GM19025 (cell line): ENCODE results near the gene SLC1A7.

ENCODE experiments used
- ATAC-seq: cut with Tn5 transposase; IDR thresholded peaks from one replicate; pipeline ENCODE4 v1.9.1; 2021; ENCODE audit warnings: mild to moderate bottlenecking, low read depth, moderate library complexity; ENCODE audit not compliant: unreplicated experiment

SLC1A7 gene

DNA sequence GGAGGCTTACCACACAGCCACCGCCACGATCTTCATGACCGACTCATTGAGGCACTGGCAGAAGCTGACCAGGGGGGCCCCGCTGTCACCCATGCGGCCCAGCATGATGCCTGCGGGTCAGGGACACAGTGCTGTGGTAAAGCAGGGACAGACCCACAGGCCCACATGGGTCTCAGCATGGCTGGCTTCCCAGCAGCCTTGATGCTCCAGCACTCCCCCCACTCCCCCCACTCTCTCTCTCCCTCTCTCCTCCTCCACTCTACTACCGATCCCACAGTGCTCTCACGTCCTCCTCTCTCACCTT, 49.0 kb downstream of the SLC1A7 start:
- ATAC-seq = no peak

DNA sequence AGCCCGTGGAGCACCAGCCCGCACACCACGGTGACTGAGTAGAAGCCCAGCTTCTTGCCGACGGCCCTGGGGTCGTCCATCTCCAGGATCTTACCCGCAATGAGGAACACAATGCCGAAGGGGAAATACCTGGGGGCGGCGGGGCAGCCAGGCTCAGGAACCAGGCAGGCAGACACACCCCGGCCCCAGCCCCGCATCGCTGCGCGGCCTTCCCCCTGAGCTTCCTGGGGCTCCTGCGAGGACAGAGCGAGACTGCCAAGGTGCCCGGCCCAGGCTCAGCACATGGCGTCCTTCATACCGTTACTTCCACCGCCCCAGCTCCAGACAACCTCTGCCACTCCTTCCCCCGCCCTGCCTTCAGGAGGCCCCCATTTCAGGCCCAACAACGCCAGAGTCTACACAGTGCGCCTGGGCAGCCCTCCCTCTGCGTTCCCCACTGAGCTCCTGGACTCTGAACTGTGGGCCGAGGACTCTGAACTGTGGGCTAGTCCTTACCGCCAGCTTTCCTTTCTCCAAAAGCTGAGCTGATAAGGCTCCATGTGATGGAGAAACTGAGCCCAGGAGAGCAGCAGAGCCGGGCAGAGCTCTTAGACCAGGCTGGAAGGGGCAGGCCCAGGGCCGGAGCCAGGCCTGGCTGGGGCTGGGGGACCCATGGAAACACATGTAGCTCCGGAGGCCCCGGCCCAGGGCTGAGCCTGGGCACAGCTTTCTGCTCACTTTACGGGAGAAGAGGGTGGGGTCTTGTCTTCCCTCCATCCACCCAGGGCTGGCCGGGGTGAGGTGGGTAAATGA, 49.6 kb downstream of the SLC1A7 start:
- ATAC-seq = no peak

DNA sequence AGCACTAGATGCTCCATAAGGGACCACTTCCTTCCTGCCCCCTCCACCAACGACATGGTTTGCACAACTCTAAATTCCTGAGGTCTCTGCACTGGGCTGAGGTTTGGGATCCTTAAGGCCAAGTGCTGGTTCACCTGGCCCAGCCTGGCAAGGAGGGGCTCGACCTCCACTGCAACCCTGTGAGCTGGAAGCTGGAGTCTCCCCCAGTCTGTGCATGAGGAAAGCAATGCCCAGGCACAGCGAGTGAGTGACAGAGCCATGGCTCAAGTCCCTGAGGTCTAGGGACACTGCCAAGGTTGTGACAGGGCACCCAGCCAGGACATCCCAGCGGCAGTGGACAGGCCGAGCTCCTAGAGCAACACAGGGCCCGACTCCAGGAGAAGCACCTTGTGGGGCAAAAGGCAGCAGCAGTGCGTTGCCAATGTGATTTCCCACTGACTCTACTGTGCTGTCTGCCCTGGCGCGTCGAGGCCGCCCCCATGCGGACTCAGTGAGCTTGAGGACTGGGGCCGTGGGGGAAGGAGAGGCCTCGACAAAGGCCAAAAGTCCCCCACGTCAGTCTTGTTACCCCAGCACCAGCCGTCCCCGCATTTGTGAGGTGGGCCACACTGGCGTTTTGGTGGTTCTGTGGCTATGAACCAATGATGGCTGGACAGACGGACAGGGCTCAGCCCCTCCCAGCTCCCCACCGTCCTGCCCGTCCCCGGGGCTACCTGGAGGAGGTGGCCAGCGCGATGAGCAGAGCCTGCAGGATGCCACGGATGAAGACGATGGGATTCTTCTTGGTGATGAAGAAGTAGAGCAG, 50.4 kb downstream of the SLC1A7 start:
- no peak for ATAC-seq

DNA sequence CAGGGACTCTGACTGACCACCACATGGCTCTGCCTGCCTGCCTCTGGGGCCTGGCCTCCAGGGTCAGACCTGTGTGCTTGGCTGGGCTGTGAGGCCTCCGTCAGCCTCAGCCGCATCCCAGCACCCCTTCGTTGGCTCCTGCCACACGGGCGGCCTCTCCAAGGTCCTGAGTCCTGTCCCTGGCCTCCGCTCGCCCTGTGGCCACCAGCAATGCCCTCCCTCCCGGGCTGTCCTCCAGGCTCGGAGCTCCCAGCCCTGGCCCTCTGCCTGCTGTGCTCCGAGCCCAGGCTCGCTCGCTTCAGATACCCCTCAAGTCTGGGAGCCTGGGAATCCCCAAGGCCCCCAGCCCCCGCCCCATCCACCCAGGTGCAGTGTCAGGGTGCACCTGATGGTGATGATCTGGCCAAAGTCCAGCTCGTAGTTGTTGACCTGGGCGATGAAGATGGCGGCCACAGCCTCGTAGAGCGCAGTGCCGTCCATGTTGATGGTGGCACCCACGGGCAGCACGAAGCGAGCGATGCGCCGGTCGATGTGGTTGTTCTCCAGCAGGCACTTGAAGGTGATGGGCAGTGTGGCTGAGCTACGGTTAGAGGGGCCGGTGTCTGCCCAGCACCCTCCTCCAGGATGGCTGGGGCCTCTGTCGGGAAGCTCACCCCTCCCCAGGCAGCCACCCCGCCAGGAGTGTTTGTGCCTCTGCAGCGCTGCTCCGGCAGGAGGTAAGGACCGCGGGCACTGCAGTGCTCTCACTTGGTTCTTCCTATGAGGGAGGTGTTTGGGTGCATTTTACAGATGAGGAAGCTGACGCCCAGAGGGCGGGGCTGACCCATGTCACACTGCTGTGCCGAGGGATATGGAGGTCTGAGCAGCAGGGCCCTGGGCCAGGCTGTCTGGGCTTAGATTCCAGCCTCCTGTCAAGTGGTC, 52.0 kb downstream of the SLC1A7 start:
- no peak for ATAC-seq

DNA sequence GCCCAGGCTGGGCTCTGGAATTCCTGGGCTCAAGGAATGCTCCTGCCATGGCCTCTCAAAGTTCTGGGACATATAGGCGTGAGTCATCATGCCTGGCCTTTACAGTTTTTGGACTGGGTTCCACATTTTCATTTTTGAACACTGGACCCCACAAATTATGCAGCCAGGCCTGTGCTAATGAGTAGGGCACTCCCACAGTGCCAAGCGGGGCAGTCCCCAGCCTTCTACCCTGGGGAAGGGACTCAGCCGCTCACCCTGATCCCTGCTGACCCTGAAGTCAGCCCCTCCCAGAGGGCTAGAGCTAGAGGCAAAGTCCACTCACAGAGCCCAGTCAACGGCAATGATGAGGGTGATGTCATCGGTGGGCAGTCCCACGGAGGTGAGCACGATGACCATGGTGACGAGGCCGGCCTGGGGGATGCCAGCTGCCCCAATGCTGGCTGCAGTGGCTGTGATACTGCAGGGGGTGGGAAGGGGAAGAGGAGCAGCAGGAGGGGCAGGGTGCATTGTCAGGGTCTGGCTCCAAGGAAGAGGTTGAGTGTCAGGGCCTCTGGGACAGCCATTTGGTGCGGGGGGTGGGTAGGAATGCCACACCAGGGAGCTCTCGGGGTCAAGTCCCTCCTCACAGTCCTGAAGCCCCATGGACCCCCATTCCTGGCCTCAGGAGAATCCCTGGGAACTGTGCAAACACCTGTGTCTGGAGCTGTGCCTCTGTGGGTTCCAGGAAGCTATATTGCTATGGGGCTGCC, 52.8 kb downstream of the SLC1A7 start:
- ATAC-seq = no peak

DNA sequence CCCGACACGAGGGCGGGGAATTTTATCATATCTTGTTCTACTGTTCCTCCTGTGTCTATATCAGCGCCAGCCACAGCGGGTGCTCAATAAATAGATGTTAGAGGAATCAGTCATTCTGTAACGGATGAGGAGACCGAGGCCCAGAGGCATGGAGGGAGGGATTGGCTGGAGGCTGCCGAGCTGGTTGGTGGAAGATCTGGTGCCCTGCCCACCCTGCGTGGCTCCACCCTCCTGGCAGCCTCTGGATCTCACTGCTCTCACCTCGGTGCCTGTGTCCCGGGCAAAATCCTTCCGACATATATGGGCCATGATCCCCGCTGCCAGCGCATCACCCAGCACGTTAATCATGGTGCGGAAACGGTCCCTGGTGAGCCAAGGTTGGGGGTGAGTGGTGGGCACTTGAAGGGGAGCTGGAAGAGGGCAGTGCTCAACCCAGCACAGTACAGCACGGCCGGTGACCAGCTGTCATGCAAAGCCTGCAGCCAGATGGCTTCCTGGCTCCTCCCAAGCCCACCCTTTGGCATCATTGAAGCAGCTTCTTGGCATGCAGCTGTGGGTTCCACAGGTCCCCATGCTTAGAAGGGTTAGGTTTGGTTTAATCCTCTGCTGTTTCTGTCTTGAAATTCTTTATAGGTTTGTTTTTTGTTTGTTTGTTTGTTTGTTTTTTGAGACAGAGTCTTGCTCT, 53.7 kb downstream of the SLC1A7 start:
- no peak for ATAC-seq

DNA sequence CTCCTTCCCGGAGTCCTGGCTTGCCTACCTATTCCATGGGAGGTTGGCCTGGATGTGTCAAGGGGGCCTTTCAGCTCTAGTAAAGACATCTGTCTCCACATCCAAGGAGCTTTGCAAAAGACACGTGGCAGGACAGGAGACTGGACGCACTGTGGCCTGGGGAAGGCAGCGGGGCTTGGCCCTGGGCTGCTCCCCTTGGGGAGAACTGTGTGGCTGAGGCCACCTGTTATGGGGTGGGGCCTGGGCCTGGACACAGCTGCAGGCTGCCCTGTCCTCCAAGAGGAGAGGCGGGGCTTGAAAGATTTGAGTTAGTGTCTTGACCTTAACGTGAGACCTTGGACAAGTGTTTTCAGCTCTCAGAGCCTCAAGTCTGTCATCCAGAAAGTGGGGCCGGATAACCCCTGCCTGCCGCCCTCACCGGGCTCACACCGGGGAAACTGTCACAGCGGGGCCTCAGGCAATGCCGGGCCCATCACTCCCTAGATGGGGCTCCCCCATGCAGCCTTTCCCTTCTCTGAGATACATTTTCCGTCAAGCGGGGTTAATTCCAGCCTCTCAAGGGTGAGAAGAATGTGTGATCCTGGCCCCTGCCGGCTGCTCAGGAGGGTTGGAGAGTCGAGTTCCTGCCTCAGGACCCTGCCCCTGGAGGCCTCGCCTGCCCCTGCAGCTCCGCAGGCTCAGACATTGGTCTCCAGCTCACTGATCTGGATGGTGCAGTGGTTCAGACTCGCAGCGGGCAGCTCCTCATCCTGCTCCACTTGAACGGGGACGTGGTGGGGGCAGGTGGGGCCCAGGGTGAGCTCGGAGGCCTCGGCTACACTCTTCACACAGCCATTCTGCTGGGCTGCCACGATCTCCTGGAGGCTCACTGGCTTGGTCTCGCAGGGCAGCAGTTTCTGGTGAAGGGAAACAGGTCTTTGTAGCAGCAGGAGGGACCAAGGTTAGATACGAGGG, 54.8 kb downstream of the SLC1A7 start:
- ATAC-seq = no peak

DNA sequence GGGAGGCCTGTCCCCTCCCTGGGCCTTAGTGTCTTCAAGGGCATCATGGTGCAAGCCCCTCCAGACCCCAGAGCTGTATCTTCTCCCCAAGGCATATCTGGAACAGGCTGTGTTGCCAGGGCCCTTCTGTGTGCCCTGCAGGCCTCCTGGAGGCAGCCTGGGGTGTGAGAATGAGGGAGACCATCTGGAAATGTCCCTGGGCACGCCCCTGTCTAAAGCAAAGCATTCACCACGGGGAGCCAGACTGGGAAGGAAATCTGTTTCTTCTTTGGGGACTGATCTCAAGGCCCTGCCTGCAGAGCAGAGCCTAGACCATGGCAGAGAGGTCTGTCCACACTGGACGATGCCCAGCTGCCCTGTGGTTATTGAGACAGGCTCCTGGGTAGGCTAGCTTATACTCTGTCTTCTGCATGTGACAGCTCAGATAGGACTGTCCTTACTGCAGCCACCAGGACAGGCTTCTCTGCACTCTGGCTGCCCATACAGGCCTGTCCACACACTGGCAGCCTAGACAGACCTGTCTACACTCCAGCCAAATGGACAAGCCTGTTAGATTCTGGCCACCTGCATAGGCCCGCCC, 55.9 kb downstream of the SLC1A7 start:
- no peak for ATAC-seq

DNA sequence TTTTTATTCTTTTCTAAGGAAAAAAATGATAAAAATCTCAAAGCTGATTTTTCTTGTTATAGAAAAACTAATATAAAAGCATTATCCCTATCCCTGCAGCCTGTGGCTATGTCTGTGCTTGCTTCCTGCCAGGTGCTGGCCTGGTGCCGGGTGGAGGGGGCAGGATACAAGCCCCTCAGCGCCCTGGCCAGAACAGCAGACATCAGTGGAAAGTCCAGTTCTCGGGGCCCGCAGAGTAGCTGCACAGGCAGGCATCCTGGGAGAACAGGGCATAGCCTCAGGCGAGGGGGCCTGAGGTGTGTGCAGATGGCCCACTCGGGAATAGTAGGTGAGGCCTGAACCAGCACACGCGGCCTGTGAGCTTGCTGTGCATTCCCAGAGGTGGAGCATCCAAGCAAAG, 57.0 kb downstream of the SLC1A7 start:
- ATAC-seq = no peak

DNA sequence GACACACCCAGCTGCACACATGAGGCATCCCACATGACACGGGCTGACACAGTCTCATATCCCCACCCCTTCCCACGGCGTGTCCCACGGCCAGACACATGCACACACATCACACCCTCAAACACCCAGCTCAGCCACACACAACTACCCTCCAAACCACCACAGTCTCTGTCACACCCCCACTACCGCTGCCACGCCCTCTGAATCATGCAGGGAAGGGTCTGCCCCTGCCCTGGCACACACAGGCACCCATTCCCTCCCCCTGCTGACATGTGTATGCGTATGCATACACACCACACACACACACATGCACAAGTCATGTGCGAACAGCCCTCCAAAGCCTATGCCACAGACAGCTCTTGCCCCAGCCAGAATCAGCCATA, 57.9 kb downstream of the SLC1A7 start:
- ATAC-seq = no peak

DNA sequence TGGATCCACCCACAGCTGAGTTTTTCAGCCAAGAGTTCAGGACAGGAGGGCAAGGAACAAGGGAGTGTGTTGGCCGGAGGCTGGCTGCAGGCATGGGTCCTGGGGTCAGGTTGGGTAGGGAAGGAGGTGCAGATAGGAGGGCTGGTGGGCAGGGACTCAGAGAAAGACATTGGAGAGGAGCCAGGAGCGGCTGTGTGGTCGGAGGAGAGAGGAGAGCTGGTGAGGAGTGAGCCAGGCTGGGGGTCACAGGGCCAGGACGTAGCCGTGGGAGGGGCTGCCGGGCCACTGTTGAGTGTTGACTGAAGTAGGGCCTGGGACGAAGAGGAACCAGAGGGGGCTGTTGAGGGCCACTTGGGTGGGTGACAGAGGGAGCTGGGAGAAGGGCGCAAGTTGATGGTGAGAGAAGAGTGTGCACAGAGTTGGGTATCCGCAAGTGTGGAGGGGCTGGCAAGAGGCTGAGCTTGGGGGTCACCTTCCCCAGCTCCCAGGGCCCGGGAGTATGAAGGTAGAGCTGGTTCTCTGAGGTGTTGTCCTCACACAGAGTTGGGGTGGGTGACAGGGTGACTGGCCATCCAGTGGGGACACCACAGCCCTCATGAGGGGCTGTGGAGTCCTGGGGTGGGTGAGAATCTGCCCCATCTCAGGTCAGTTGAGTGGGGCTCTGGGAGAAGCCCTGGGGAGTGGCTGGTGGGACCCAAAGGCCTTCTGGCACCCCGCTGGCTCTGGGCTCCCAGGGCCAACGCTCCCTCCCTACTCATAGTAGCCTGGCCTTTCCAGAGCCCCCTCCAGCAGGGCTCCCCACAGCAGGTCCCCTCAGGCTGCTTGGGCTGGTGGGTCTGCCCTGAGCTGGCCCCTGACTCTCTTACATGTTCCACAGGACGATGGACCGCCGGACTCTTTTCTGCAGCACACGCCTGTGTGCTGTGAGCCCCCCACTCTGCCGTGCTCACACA, 58.5 kb downstream of the SLC1A7 start:
- no peak for ATAC-seq

DNA sequence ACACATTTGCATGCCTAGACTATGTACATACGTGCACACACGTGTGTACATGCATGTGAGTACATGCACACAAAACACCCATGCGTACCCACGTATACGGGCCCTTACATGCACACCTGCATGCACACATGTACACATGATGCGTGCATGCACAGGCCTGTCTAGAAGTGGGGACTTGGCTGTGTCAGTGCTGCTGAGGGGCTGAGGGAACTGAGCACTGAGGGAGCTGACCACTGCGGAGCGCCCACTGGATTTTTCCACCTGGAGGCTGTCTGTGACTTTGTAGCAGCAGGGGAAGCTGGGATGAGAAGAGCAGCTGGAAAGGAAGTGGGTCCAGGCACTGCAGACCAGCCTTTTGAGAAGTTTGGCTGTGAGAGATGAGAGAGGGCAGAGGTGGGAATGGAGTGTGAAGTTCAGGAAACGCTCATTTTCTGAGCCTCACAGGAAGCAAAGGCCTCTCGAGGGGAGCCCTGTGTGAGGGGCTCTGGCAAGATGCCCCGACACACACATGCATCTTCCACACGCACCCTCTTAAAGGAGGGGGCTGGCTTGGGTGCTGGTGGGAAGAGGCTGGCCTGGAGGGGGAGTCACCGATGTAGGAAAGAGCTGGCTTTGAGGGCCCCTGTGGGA, 59.5 kb downstream of the SLC1A7 start:
- ATAC-seq = no peak

DNA sequence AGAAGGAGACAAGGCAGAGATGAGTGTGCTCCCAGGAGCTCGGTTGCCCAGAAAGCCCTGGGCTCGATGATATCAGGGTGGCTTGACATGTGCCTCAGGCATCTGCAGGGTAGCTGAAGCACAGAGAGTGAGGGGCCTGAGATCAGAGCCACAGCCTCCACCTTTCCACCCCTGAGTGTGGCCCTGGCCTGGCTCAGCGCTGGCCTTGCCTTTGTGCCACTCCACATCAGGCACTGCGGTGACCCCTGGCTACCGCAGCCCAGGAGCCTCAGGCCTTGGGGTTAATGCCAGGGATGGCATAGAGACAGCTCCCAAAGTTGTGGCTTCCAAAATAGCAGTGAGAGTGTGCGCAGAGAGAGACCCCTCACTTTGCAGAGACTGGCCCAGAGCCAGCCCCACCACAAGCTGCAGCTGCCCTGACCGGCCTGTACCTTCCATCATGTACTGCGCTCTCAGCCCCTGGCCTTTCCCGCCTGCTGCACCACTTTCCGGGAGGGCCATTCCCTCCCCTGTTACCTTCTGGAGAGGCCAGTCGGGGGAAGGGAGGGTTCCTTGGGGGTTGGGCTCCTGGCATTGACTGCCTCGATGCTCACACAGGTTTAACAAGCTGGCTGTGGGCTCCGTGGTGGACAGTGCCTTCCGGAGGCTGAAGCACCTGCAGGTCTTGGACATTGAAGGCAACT, 60.9 kb downstream of the SLC1A7 start:
- no peak for ATAC-seq

DNA sequence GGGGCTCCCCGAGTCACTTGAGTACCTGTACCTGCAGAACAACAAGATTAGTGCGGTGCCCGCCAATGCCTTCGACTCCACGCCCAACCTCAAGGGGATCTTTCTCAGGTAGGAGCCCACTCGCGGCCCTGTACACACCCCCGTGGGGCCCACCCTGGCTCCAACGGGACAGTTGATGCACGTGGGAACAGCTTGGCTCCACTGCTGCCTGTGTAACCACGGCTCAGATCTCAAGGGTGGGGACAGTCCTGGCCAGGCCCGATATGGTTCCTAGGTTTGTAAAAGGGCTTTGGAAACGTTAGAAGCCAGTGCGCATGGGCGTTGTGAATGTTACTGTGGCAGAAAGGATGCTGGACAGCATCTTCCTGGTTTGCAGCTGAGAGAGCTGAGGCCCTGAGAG, 61.7 kb downstream of the SLC1A7 start:
- ATAC-seq = no peak

DNA sequence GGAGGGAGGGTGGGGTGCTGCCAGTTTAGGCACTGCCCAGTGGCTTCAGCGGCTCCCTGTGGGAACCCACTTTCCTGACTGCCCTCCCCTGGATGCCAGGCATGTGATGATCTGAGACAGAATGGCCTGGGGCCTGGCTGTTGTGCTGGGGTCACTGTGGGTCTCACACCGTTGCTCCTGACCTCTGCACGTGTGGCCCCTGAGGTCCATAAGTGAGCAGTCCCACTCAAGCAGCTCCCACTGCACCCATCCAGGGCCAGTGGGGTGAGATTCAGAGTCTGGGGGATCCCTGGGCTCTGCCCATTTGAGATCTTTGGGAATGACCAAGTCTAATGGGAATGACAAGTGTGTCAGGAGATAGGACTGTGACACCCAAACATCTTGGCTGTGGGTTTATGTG, 62.4 kb downstream of the SLC1A7 start:
- no peak for ATAC-seq

DNA sequence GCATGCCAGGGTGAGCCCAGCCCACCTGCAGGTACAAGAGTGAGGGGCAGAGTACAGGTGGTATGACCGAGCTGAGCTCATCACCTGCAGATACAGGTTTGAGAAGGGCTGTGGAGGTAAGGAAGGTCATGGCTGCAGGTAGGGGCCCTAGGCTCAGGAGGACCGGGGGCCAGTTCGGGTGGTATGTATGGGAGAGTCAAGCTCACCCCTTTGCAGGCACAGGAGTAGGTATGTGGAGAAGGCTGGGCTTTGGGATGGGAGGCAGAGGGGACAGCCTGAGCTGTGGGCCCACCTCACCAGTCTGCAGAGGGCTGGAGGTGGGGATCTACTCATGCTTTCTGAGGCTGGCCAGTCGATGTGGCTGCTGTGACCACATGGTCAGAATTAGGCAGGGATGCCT, 63.2 kb downstream of the SLC1A7 start:
- no peak for ATAC-seq
